Measurements from ENCODE around the gene FAM210A. TPM values are rescaled to one million over a fixed set of nuclear protein-coding genes. Genes with fewer than 3 reads are reported as not detected.

Gene FAM210A
- total and polyA plus RNA-seq, 2 experiments from 2014 or later = 17.2 to 17.9 TPM

DNA sequence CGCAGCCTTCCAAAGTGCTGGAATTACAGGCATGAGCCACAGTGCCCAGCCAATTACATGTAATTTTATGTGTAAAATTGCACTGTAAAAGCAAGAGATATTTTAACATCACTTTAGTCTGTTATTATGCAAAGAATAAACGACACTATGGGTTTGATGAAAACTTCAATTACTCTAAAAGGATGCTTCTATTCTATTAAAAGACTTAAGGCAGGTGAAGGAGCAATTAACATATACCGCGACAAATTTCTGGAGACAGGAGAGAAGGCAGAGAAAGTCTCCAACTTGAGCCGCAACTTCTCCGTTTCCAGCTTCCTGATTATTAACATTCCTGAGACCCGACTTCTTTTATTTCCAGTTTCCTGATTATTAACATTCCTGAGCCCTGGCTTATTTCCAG is 53.7 kb downstream of the FAM210A start:
- Histone ChIP-seq H3K4me1 (ENCODE audit: insufficient read depth) (no peaks in the 10 kb centered on the region), H3K4me3 (no peak overlapping the region), H3K9me2 (ENCODE audit: insufficient read depth) (0 out of 2 replicates have a peak, but pooled peaks cover 4% of the 10 kb centered on the region), H3F3A (replicated peaks; ENCODE audit: low read depth) (peaks cover 8% of the 10 kb centered on the region), H3K79me2 (replicated peaks; ENCODE audit: insufficient read depth) (peaks cover 15% of the 10 kb centered on the region), H3K27ac (ENCODE audit: low read depth) (peak overlapping the region; percentile 73; the same call in 1 of the 2 replicates), H3K27me3 (ENCODE audit: insufficient read depth) (no peaks in the 10 kb centered on the region), H2AFZ (no peak overlapping the region), H3K4me2 (no peak overlapping the region), H3K36me3 (ENCODE audit: insufficient read depth) (no peaks in the 10 kb centered on the region; the same call in 1 of the 2 replicates), H4K20me1 (replicated peaks; ENCODE audit: insufficient read depth) (0 out of 2 replicates have a peak, but pooled peaks cover 3% of the 10 kb centered on the region)
- peaks cover 5% of the 10 kb centered on the region for H3K4me1 Mint-ChIP-seq
- H3K36me3 Mint-ChIP-seq (ENCODE audit: low read depth) = peaks cover 33% of the 10 kb centered on the region
- H3K27ac Mint-ChIP-seq = peak overlapping the region; percentile 86
- H3K27me3 Mint-ChIP-seq (ENCODE audit: insufficient read depth, low read depth, poor library complexity) = peaks cover 15% of the 10 kb centered on the region
- ATAC-seq (no peak), DNase-seq (ENCODE audit: low spot score) (no peak)
- H3K4me3 Mint-ChIP-seq = no peak overlapping the region
- H3K9me3 Mint-ChIP-seq = peaks cover 36% of the 10 kb centered on the region
- no peak for TF ChIP-seq EZH2 (IDR thresholded peaks at IDR 0.05; ENCODE audit: low read depth, unreplicated experiment)
- no peak for TF ChIP-seq JUNB (IDR thresholded peaks at IDR 0.05; ENCODE audit: unreplicated experiment)
- no peak for TF ChIP-seq CREB1 (CRISPR knock-in tag; IDR thresholded peaks at IDR 0.05; ENCODE audit: low read depth)
- no peak for TF ChIP-seq POLR2AphosphoS5 (IDR thresholded peaks at IDR 0.05; ENCODE audit: low read depth)
- no peak for TF ChIP-seq ZNF331 (CRISPR knock-in tag; IDR thresholded peaks at IDR 0.05; ENCODE audit: low read depth)
- TF ChIP-seq, protein P1, sequence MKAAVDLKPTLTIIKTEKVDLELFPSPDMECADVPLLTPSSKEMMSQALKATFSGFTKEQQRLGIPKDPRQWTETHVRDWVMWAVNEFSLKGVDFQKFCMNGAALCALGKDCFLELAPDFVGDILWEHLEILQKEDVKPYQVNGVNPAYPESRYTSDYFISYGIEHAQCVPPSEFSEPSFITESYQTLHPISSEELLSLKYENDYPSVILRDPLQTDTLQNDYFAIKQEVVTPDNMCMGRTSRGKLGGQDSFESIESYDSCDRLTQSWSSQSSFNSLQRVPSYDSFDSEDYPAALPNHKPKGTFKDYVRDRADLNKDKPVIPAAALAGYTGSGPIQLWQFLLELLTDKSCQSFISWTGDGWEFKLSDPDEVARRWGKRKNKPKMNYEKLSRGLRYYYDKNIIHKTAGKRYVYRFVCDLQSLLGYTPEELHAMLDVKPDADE (IDR thresholded peaks at IDR 0.05) = no peak
- TF ChIP-seq ZNF114 (CRISPR knock-in tag; IDR thresholded peaks at IDR 0.05) = no peak
- TF ChIP-seq NANOG (IDR thresholded peaks at IDR 0.05; ENCODE audit: borderline replicate concordance) = no peak
- TF ChIP-seq, protein P2, sequence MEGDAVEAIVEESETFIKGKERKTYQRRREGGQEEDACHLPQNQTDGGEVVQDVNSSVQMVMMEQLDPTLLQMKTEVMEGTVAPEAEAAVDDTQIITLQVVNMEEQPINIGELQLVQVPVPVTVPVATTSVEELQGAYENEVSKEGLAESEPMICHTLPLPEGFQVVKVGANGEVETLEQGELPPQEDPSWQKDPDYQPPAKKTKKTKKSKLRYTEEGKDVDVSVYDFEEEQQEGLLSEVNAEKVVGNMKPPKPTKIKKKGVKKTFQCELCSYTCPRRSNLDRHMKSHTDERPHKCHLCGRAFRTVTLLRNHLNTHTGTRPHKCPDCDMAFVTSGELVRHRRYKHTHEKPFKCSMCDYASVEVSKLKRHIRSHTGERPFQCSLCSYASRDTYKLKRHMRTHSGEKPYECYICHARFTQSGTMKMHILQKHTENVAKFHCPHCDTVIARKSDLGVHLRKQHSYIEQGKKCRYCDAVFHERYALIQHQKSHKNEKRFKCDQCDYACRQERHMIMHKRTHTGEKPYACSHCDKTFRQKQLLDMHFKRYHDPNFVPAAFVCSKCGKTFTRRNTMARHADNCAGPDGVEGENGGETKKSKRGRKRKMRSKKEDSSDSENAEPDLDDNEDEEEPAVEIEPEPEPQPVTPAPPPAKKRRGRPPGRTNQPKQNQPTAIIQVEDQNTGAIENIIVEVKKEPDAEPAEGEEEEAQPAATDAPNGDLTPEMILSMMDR (conservative IDR thresholded peaks at IDR 0.05; ENCODE audit: low read depth in 2 of 2) = no peak
- no peak for TF ChIP-seq EZH2phosphoT487 (IDR thresholded peaks at IDR 0.05; ENCODE audit: unreplicated experiment)

DNA sequence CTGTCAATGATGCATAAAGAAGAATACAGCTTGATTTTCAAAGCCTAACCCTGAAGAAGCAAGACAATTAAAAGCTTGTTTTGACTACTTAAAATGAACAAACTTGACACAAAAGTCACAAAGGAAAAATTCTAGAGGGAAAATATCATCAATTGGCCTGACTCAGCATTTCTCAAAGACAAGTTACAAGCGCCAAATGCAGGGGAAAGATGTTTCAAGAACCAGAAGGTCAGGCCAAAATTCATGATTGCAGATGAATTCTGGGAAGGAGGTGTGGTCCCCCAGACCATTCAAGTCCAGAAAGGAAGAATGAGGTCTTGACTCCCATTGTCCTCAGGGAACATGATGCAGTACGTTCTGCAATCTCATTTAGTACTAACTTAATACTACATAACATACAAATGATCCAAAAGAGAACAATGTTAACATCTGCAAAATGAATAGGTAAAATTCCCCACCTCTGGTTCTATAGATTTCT is 64.5 kb downstream of the FAM210A start:
- no peak overlapping the region for H3K27ac Mint-ChIP-seq
- H3K27me3 ChIP-seq (ENCODE audit: insufficient read depth) = no peaks in the 10 kb centered on the region
- H3K4me1 ChIP-seq (ENCODE audit: insufficient read depth) = no peaks in the 10 kb centered on the region; the same call in none of the 2 replicates
- no peak overlapping the region for H3K4me2 ChIP-seq
- H3K27ac ChIP-seq (ENCODE audit: low read depth) = no peak overlapping the region
- no peaks in the 10 kb centered on the region; the same call in 2 of the 3 replicates for H3K36me3 Mint-ChIP-seq (ENCODE audit: low read depth)
- H3K27me3 Mint-ChIP-seq (ENCODE audit: insufficient read depth, low read depth, poor library complexity) = peaks cover 1% of the 10 kb centered on the region
- TF ChIP-seq ZNF114 (CRISPR knock-in tag; IDR thresholded peaks at IDR 0.05) (no peak), ZNF331 (CRISPR knock-in tag; IDR thresholded peaks at IDR 0.05; ENCODE audit: low read depth) (no peak), EZH2phosphoT487 (IDR thresholded peaks at IDR 0.05; ENCODE audit: unreplicated experiment) (no peak), STAT1 (IDR thresholded peaks at IDR 0.05; ENCODE audit: unreplicated experiment) (no peak)
- TF ChIP-seq, protein P3, sequence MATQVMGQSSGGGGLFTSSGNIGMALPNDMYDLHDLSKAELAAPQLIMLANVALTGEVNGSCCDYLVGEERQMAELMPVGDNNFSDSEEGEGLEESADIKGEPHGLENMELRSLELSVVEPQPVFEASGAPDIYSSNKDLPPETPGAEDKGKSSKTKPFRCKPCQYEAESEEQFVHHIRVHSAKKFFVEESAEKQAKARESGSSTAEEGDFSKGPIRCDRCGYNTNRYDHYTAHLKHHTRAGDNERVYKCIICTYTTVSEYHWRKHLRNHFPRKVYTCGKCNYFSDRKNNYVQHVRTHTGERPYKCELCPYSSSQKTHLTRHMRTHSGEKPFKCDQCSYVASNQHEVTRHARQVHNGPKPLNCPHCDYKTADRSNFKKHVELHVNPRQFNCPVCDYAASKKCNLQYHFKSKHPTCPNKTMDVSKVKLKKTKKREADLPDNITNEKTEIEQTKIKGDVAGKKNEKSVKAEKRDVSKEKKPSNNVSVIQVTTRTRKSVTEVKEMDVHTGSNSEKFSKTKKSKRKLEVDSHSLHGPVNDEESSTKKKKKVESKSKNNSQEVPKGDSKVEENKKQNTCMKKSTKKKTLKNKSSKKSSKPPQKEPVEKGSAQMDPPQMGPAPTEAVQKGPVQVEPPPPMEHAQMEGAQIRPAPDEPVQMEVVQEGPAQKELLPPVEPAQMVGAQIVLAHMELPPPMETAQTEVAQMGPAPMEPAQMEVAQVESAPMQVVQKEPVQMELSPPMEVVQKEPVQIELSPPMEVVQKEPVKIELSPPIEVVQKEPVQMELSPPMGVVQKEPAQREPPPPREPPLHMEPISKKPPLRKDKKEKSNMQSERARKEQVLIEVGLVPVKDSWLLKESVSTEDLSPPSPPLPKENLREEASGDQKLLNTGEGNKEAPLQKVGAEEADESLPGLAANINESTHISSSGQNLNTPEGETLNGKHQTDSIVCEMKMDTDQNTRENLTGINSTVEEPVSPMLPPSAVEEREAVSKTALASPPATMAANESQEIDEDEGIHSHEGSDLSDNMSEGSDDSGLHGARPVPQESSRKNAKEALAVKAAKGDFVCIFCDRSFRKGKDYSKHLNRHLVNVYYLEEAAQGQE (IDR thresholded peaks at IDR 0.05; ENCODE audit: unreplicated experiment) = no peak
- TF ChIP-seq, protein P1 (IDR thresholded peaks at IDR 0.05) = no peak
- H2AFZ ChIP-seq = no peak overlapping the region
- ATAC-seq (no peak), DNase-seq (ENCODE audit: low spot score) (no peak)
- H3K4me1 Mint-ChIP-seq = peaks cover 4% of the 10 kb centered on the region; the same call in 2 of the 3 replicates
- H3K9me2 ChIP-seq (ENCODE audit: insufficient read depth) = no peaks in the 10 kb centered on the region
- no peaks in the 10 kb centered on the region for H3F3A ChIP-seq (replicated peaks; ENCODE audit: low read depth)
- H3K36me3 ChIP-seq (ENCODE audit: insufficient read depth) = no peaks in the 10 kb centered on the region
- H3K4me3 ChIP-seq = no peak overlapping the region
- H4K20me1 ChIP-seq (replicated peaks; ENCODE audit: insufficient read depth) = no peaks in the 10 kb centered on the region
- no peak overlapping the region for H3K4me3 Mint-ChIP-seq
- H3K9me3 Mint-ChIP-seq = no peaks in the 10 kb centered on the region
- no peaks in the 10 kb centered on the region for H3K79me2 ChIP-seq (replicated peaks; ENCODE audit: insufficient read depth)

All from GM23338 (cell line).